Measurements from ENCODE around the gene GRIA2.

- TF ChIP-seq SUZ12 (IDR thresholded peaks at IDR 0.05; ENCODE audit: extremely low read depth, insufficient read depth, insufficient read length) (no peak), YY1 (IDR thresholded peaks at IDR 0.05; ENCODE audit: insufficient read depth, insufficient read length) (no peak), ZNF274 (IDR thresholded peaks at IDR 0.05; ENCODE audit: low read depth, low read length) (no peak)
Measured at GRCh38 chr4:157245351-157245750, 24.8 kb downstream of the GRIA2 start.

All from NT2/D1 (cell line).